ENCODE measurements around the gene SCYL3. TPM values are rescaled to one million over a fixed set of nuclear protein-coding genes. Genes with fewer than 3 reads are reported as not detected.

Gene SCYL3, protein sequence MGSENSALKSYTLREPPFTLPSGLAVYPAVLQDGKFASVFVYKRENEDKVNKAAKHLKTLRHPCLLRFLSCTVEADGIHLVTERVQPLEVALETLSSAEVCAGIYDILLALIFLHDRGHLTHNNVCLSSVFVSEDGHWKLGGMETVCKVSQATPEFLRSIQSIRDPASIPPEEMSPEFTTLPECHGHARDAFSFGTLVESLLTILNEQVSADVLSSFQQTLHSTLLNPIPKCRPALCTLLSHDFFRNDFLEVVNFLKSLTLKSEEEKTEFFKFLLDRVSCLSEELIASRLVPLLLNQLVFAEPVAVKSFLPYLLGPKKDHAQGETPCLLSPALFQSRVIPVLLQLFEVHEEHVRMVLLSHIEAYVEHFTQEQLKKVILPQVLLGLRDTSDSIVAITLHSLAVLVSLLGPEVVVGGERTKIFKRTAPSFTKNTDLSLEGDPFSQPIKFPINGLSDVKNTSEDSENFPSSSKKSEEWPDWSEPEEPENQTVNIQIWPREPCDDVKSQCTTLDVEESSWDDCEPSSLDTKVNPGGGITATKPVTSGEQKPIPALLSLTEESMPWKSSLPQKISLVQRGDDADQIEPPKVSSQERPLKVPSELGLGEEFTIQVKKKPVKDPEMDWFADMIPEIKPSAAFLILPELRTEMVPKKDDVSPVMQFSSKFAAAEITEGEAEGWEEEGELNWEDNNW
- 9.9 TPM for total RNA-seq
- long read RNA-seq, full-length matches to known transcripts = 3 of 10 reads
- long read RNA-seq, partial matches to known transcripts = 2 of 10 reads
- long read RNA-seq, other reads (novel, unspliced or antisense) = 5 of 10 reads

DNA sequence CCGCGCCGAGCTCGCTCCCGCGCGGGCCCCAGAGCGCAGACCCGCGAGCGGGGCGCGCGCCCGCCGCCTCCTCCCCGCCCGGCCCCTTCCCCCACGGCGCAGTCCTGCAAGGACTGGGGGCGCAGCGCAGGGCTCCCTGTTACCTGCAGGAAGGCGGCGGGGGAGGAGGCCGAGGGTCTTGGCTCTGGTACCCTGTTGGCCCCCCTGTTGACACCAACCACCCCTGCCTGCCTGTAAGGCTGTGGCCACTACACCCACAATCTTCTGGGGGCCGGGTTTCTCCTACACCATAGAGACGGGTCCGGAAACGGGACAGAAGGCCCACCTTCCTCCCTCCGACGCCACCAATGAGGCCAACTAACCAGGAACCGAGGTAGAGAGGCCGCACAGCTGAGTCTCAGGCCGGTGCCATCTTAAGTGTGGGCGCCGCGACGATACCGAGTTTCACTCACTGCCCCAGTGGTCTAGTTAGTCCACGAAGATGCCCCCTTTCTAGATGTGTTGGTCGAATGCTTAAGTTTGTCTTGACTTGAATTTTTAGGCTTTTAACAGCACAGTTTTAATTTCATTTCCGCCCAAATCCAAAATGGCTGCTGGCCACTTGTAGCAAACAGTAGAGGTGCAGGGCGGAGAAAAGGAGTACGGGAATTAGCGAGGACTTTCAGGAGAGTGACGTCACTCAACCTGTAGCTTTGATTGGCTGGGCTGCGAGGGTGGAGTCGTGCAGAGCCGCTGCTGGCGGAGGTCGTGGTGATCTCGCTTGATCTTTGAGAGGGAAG, at the start of gene SCYL3:
SCYL3 (minus strand) TSS at position 252 of the 779 bp plus-strand sequence. CDS start 5,056 bp downstream, outside the sequence.
- TF ChIP-seq, protein P1, sequence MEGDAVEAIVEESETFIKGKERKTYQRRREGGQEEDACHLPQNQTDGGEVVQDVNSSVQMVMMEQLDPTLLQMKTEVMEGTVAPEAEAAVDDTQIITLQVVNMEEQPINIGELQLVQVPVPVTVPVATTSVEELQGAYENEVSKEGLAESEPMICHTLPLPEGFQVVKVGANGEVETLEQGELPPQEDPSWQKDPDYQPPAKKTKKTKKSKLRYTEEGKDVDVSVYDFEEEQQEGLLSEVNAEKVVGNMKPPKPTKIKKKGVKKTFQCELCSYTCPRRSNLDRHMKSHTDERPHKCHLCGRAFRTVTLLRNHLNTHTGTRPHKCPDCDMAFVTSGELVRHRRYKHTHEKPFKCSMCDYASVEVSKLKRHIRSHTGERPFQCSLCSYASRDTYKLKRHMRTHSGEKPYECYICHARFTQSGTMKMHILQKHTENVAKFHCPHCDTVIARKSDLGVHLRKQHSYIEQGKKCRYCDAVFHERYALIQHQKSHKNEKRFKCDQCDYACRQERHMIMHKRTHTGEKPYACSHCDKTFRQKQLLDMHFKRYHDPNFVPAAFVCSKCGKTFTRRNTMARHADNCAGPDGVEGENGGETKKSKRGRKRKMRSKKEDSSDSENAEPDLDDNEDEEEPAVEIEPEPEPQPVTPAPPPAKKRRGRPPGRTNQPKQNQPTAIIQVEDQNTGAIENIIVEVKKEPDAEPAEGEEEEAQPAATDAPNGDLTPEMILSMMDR (IDR thresholded peaks at IDR 0.05) = no peak
- H3K27me3 ChIP-seq (ENCODE audit: low read depth) = no peaks in the 10 kb centered on the region
- peak; percentile 97 to 98 for ATAC-seq
- peak within 1 kb of the TSS; percentile 99 for H3K27ac ChIP-seq
- intact Hi-C loops (cut with DNase I) = no loop called here
- H3K9me3 ChIP-seq = no peaks in the 10 kb centered on the region
- peak; percentile 94 for DNase-seq
- H3K4me1 ChIP-seq = peaks cover 40% of the 10 kb centered on the region
- peak within 1 kb of the TSS; percentile 85 for H3K4me3 ChIP-seq
- no peaks in the 10 kb centered on the region for H3K36me3 ChIP-seq

DNA sequence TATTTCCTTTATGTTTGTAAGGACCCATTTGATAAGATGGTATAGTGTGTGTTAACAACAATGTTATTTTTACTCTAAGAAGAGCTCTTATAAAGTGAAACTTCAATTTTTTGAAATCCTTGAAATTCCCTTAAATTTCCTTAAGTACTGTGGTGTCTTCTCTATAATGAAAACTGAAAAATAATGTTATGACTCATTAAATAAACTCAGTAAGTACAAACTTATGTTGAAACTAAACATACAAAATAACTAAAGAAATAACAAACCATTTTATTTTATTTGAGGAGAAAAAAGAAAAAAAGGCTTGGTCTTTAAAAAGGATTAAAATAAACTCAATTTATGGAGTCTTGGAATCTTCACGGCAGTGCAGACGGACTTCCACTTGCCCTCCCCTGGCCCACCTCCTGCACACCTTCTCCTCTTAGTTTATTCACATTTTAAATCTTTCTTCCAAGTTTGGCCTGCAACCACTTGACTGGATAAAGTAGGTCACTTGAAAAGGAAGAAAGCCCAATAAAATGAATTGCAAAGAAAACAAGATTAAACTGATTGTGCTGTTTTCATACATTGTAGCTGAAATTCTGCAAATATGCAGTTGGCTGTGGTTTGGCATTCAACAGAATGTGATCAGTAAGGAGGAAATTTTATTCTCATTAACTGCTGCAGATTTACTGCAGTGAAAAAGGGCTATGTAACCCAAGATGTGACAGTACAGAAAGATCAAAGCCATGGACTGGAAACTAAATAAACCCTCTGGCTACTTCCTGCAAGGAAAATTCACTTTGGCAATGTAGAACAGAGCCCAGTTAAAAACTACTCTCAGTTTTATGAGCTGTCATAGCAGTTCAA, 48.5 kb upstream of the SCYL3 start:
- no peak overlapping the region for H3K4me3 ChIP-seq
- no peaks in the 10 kb centered on the region for H3K4me1 ChIP-seq
- H3K27me3 ChIP-seq (ENCODE audit: low read depth) = no peaks in the 10 kb centered on the region
- H3K27ac ChIP-seq = no peak overlapping the region
- peaks cover 6% of the 10 kb centered on the region for H3K36me3 ChIP-seq
- intact Hi-C loops (cut with DNase I) = no loop called here
- TF ChIP-seq, protein P1 (IDR thresholded peaks at IDR 0.05) = no peak
- no peaks in the 10 kb centered on the region for H3K9me3 ChIP-seq
- no peak for DNase-seq
- ATAC-seq = no peak

DNA sequence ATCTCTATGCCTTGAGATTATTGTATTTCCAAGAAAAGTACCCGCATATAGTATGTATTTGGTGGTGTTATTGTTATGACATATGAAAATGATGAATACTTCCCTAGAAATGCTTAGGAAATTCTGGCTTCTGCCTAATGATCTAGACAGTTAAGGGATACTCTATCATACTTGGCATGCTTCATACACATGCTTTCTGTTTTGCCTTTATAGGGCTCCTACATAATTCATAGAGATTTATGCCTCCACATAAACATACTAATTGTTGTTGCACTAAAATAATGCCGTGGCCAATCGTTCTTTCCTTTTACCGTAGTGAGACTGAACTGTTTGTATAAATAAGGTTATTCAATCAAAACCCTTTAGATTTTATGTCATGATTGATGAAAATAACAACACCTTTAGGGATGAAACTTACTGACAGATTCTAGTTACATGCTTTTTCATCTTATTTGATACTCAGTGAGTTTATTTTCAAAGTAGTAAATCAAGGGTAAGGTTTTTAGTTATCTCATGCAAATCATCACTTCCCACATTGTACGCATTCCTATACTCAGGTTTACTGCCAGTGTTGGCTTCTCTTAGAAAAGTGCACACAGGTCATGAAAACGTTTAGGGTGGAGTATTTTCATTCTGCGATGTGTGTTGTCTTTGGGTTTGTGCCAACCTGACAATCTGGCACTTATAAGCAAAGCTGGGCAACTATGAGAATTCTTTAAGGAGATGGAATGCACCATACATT, 40.5 kb upstream of the SCYL3 start:
- no peaks in the 10 kb centered on the region for H3K36me3 ChIP-seq
- H3K4me1 ChIP-seq = no peaks in the 10 kb centered on the region
- H3K27me3 ChIP-seq (ENCODE audit: low read depth) = no peaks in the 10 kb centered on the region
- TF ChIP-seq, protein P1 (IDR thresholded peaks at IDR 0.05) = no peak
- no peak for ATAC-seq
- no peaks in the 10 kb centered on the region for H3K9me3 ChIP-seq
- no peak overlapping the region for H3K4me3 ChIP-seq
- no peak overlapping the region for H3K27ac ChIP-seq
- no peak for DNase-seq
- intact Hi-C loops (cut with DNase I) = no loop called here

DNA sequence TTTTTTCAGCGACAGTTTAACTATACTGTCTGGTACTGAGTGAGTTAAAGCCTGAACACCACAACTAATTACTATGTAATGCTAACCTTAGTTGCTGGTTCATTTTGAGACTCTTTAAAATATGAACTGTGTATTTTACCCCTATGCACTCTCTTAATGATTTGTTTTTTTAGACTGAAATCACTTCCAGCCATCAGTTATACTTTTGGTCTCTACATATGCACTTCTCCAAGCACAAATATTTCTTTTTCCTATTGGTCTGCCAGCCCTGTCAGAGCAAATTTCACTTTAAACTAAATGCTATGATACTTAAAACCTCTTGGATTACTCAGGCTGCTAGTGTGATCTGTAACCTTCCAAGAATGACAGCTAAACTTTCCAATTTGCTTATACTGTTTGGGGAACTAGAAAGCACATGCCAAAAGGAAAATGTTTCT, 38.1 kb upstream of the SCYL3 start:
- Histone ChIP-seq H3K4me1 (no peaks in the 10 kb centered on the region), H3K27ac (no peak overlapping the region), H3K4me3 (no peak overlapping the region), H3K9me3 (no peaks in the 10 kb centered on the region), H3K36me3 (no peaks in the 10 kb centered on the region), H3K27me3 (ENCODE audit: low read depth) (no peaks in the 10 kb centered on the region)
- DNase-seq = no peak
- TF ChIP-seq, protein P1 (IDR thresholded peaks at IDR 0.05) = no peak
- no peak for ATAC-seq
- intact Hi-C loops (cut with DNase I) = no loop called here

All from lower lobe of right lung (tissue), 2 donors.